Small intestine (tissue), 7 donors: ENCODE measurements around the gene TOR1A. TPM values are rescaled to one million over a fixed set of nuclear protein-coding genes. Genes with fewer than 3 reads are reported as not detected.
"Not testable (repeated sequence)": the region's sequence is repeated elsewhere in the genome, so short reads cannot be mapped to it uniquely, and the experiment has no call there.

Experiments used
- DNase-seq, 2 donors: peaks; one replicate each; pipeline versions ENCODE4 v3.0.0 to v3.0.0-alpha.2; 2013
- FAIRE-seq: peaks from 2 replicates; lab custom pipeline; 2012; peaks lifted over from hg19 to GRCh38; lab: Jason Lieb, UNC
- H3K27ac ChIP-seq, 3 donors: one replicate each; pipeline ENCODE4 v1.5.1; 2013; ENCODE audit warnings: low read length in 2 of 3, mild to moderate bottlenecking in 2 of 3, control low read depth in 1 of 3, inconsistent platforms in 1 of 3, low read depth in 1 of 3, moderate library complexity in 1 of 3
- H3K27me3 ChIP-seq, 3 donors: one replicate each; pipeline ENCODE4 v1.6.1; 2013; ENCODE audit warnings: low read length in 3 of 3, inconsistent platforms in 1 of 3; ENCODE audit not compliant: control insufficient read depth in 3 of 3, insufficient read depth in 3 of 3
- H3K36me3 ChIP-seq, 3 donors: one replicate each; pipeline ENCODE4 v1.6.1; 2013; ENCODE audit warnings: low read length in 3 of 3, inconsistent platforms in 1 of 3, low read depth in 1 of 3, mild to moderate bottlenecking in 1 of 3, moderate library complexity in 1 of 3; ENCODE audit not compliant: control insufficient read depth in 3 of 3, insufficient read depth in 2 of 3
- H3K4me1 ChIP-seq, 3 donors: one replicate each; pipeline ENCODE4 v1.6.1; 2013; ENCODE audit warnings: low read length in 2 of 3, inconsistent platforms in 1 of 3, low read depth in 1 of 3, mild to moderate bottlenecking in 1 of 3, moderate library complexity in 1 of 3; ENCODE audit not compliant: control insufficient read depth in 3 of 3, insufficient read depth in 2 of 3
- H3K4me3 ChIP-seq, 3 donors: one replicate each; pipeline ENCODE4 v1.5.1; 2013; ENCODE audit warnings: low read length in 3 of 3, control low read depth in 1 of 3, inconsistent platforms in 1 of 3, low read depth in 1 of 3, mild to moderate bottlenecking in 1 of 3, moderate library complexity in 1 of 3
- H3K9me3 ChIP-seq, 2 donors: one replicate each; pipeline ENCODE4 v1.6.1; 2013; ENCODE audit warnings: low read depth in 1 of 2, low read length in 1 of 2; ENCODE audit not compliant: control insufficient read depth in 2 of 2, insufficient read depth in 1 of 2
- WGBS, 3 donors: extraction: QIAGEN DNeasy Blood & Tissue Kit; methylation state at CpG; one replicate each; pipeline ENCODE4 v1.1.7; 2013; 5-methylcytosine and 5-hydroxymethylcytosine counted together
- polyA plus RNA-seq, 4 donors: library from polyadenylated mRNA; stranded (reverse) in 3 of 4; unstranded in 1 of 4; fragments of 200-250 nt in 3 of 4; fragments of 120-200 nt in 1 of 4; gene quantifications; one replicate each; pipeline versions ENCODE4 v1.2.1 to v1.2.3, GENCODE V29; 2013
- donor health status: healthy with polysubstance abuse.
- donor health status: control.
- donor health status: control.
- donor health status: Bipolar disorder and iron deficiency.
- donor health status: healthy.

Gene TOR1A
- polyA plus RNA-seq, 4 donors = 16.3 to 31.2 (median 23.1) TPM

- WGBS, 3 donors = 52 to 62% (median 60%) methylated on average over 11 of the region's 11 CpGs
Observed at GRCh38 chr9:129777769-129778130, 46.2 kb downstream of the TOR1A start.

GRCh38 chr9:129776938-129777768 lies 46.8 kb downstream of the TOR1A start:
- no peaks in the 10 kb centered on the region for H3K36me3 ChIP-seq
- DNase-seq = peak; percentile 22 to 80
- WGBS, 3 donors = 25 to 52% (median 40%) methylated on average over 16 of the region's 16 CpGs
- H3K27me3 ChIP-seq = peaks cover 0 to 5% (median 3%) of the 10 kb centered on the region in 3 donors
- no peak overlapping the region for H3K4me3 ChIP-seq
- H3K9me3 ChIP-seq = peaks cover 0 to 2% of the 10 kb centered on the region in 2 donors
- FAIRE-seq = no peak
- peaks cover 0 to 5% (median 0%) of the 10 kb centered on the region in 3 donors for H3K4me1 ChIP-seq
- H3K27ac ChIP-seq = peak overlapping the region in 2 of 3 donors; percentile 81 to 85

More at GRCh38 chr9:129777769-129778130, 46.2 kb downstream of the TOR1A start:
- H3K4me3 ChIP-seq = no peak overlapping the region
- no peaks in the 10 kb centered on the region for H3K36me3 ChIP-seq
- H3K9me3 ChIP-seq = peaks cover 0 to 2% of the 10 kb centered on the region in 2 donors
- peak overlapping the region in 2 of 3 donors; percentile 50 to 85 for H3K27ac ChIP-seq
- peaks cover 0 to 5% (median 3%) of the 10 kb centered on the region in 3 donors for H3K27me3 ChIP-seq
- DNase-seq = no peak
- FAIRE-seq = no peak
- H3K4me1 ChIP-seq = peaks cover 0 to 5% (median 0%) of the 10 kb centered on the region in 3 donors

- peaks cover 0 to 5% (median 3%) of the 10 kb centered on the region in 3 donors for H3K27me3 ChIP-seq
- H3K4me1 ChIP-seq = peaks cover 0 to 5% (median 0%) of the 10 kb centered on the region in 3 donors
- peak overlapping the region in 2 of 3 donors; percentile 81 to 85 for H3K27ac ChIP-seq
- no peak for DNase-seq
- H3K9me3 ChIP-seq = peaks cover 0 to 2% of the 10 kb centered on the region in 2 donors
- FAIRE-seq = no peak
- H3K4me3 ChIP-seq = no peak overlapping the region
- 61 to 76% (median 64%) methylated on average over 8 of the region's 8 CpGs for WGBS, 3 donors
- H3K36me3 ChIP-seq = no peaks in the 10 kb centered on the region
Observed at GRCh38 chr9:129776566-129776937, 47.4 kb downstream of the TOR1A start.

GRCh38 chr9:129776096-129776495 lies 47.8 kb downstream of the TOR1A start:
- not testable (repeated sequence) for FAIRE-seq, H3K36me3 ChIP-seq, H3K27me3 ChIP-seq, DNase-seq, H3K4me1 ChIP-seq, H3K9me3 ChIP-seq, H3K4me3 ChIP-seq
- WGBS, 3 donors = 88 to 97% (median 94%) methylated on average over 4 of the region's 4 CpGs
- H3K27ac ChIP-seq = peak overlapping the region in 2 of 3 donors; percentile 81 to 85

DNA sequence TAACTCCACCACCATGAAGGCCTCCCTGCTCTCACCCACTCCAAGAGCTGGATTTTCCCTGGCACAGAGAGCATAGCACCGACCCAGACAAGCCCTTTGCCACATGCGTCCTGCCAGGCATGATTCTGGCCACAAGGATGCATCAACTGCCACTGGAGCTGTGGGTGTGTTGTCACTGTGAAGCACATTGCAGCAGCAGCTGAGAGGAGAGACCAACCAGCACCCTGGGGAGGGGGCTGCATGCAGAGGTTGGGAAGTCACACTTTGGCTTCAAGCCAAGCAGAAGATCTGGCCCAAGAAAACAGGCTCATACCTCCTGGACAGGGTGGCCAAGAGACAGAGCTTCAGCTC lies 48.5 kb downstream of the TOR1A start:
- H3K27ac ChIP-seq = no peak overlapping the region
- FAIRE-seq (no peak), DNase-seq (no peak)
- WGBS, 3 donors = 28 to 52% (median 37%) methylated on average over 2 of the region's 2 CpGs
- H3K4me3 ChIP-seq = no peak overlapping the region
- peaks cover 0 to 2% of the 10 kb centered on the region in 2 donors for H3K9me3 ChIP-seq
- H3K27me3 ChIP-seq = peaks cover 0 to 5% (median 3%) of the 10 kb centered on the region in 3 donors
- no peaks in the 10 kb centered on the region for H3K36me3 ChIP-seq
- H3K4me1 ChIP-seq = peaks cover 0 to 5% (median 0%) of the 10 kb centered on the region in 3 donors

DNA sequence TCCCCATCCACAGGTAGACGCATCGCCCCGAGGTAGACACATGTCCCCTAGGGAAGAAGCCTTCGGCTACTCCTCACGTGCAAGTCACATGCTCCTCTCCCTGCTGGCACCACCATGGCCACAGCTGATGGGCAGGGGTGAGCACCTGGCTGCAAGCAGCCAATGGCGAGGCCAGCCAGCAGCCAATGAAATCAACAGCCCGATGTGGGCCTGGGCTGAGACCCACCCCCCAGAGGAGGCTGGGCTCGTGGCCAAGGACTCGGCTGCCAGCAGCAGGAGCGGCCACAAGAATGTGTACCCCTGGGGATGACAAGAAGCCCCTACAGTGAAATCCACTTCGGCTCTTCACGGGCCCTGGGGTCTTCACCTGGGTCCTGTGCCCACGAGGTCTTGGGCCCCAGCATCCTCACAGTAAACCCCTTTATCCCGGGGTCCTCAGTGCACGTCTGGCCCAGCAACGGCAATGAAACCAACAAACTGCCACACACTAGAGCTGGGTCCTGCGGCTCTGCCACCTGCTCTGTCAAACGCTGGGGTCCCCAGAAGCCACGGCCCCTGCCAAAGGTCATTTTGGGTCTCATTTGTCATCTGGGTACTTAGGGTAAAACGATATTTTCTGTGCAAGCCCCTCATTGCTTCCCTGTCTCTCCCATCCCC lies 49.0 kb downstream of the TOR1A start:
- 65 to 76% (median 70%) methylated on average over 20 of the region's 20 CpGs for WGBS, 3 donors
- peaks cover 0 to 5% (median 3%) of the 10 kb centered on the region in 3 donors for H3K27me3 ChIP-seq
- peaks cover 0 to 5% (median 0%) of the 10 kb centered on the region in 3 donors for H3K4me1 ChIP-seq
- no peak overlapping the region for H3K27ac ChIP-seq
- DNase-seq (no peak), FAIRE-seq (no peak)
- no peak overlapping the region for H3K4me3 ChIP-seq
- H3K9me3 ChIP-seq = peaks cover 0 to under 1% of the 10 kb centered on the region in 2 donors
- no peaks in the 10 kb centered on the region for H3K36me3 ChIP-seq

- H3K27ac ChIP-seq = no peak overlapping the region
- peaks cover 0 to 5% (median 3%) of the 10 kb centered on the region in 3 donors for H3K27me3 ChIP-seq
- H3K9me3 ChIP-seq = no peaks in the 10 kb centered on the region
- DNase-seq (peak in 1 of 2 donors; percentile 26), FAIRE-seq (no peak)
- H3K4me3 ChIP-seq = no peak overlapping the region
- no peaks in the 10 kb centered on the region for H3K36me3 ChIP-seq
- whole genome bisulfite sequencing, 3 donors = 35 to 57% (median 43%) methylated on average over 10 of the region's 10 CpGs
- peaks cover 0 to 5% (median 0%) of the 10 kb centered on the region in 3 donors for H3K4me1 ChIP-seq
Observed at GRCh38 chr9:129773262-129774048, 50.5 kb downstream of the TOR1A start.

GRCh38 chr9:129770741-129771140 lies 53.2 kb downstream of the TOR1A start:
- H3K27me3 ChIP-seq = no peaks in the 10 kb centered on the region
- FAIRE-seq (no peak), DNase-seq (no peak)
- WGBS, 3 donors = 69 to 82% (median 72%) methylated on average over 5 of the region's 5 CpGs
- H3K4me1 ChIP-seq = no peaks in the 10 kb centered on the region
- H3K9me3 ChIP-seq = no peaks in the 10 kb centered on the region
- no peaks in the 10 kb centered on the region for H3K36me3 ChIP-seq
- H3K27ac ChIP-seq = no peak overlapping the region
- H3K4me3 ChIP-seq = no peak overlapping the region
